Small intestine (tissue), 7 donors: Measurements from ENCODE around the gene ATN1. TPM values are rescaled to one million over a fixed set of nuclear protein-coding genes. Genes with fewer than 3 reads are reported as not detected.
A peak's percentile ranks its signal among the peaks of the same experiment; 100 is the strongest.

Experiments used
- DNase-seq, 2 donors: peaks; one replicate each; pipeline versions ENCODE4 v3.0.0 to v3.0.0-alpha.2; 2013
- FAIRE-seq: peaks from 2 replicates; lab custom pipeline; 2012; peaks lifted over from hg19 to GRCh38; lab: Jason Lieb, UNC
- H3K27ac ChIP-seq, 3 donors: one replicate each; pipeline ENCODE4 v1.5.1; 2013; ENCODE audit warnings: low read length in 2 of 3, mild to moderate bottlenecking in 2 of 3, control low read depth in 1 of 3, inconsistent platforms in 1 of 3, low read depth in 1 of 3, moderate library complexity in 1 of 3
- H3K27me3 ChIP-seq, 3 donors: one replicate each; pipeline ENCODE4 v1.6.1; 2013; ENCODE audit warnings: low read length in 3 of 3, inconsistent platforms in 1 of 3; ENCODE audit not compliant: control insufficient read depth in 3 of 3, insufficient read depth in 3 of 3
- H3K36me3 ChIP-seq, 3 donors: one replicate each; pipeline ENCODE4 v1.6.1; 2013; ENCODE audit warnings: low read length in 3 of 3, inconsistent platforms in 1 of 3, low read depth in 1 of 3, mild to moderate bottlenecking in 1 of 3, moderate library complexity in 1 of 3; ENCODE audit not compliant: control insufficient read depth in 3 of 3, insufficient read depth in 2 of 3
- H3K4me1 ChIP-seq, 3 donors: one replicate each; pipeline ENCODE4 v1.6.1; 2013; ENCODE audit warnings: low read length in 2 of 3, inconsistent platforms in 1 of 3, low read depth in 1 of 3, mild to moderate bottlenecking in 1 of 3, moderate library complexity in 1 of 3; ENCODE audit not compliant: control insufficient read depth in 3 of 3, insufficient read depth in 2 of 3
- H3K4me3 ChIP-seq, 3 donors: one replicate each; pipeline ENCODE4 v1.5.1; 2013; ENCODE audit warnings: low read length in 3 of 3, control low read depth in 1 of 3, inconsistent platforms in 1 of 3, low read depth in 1 of 3, mild to moderate bottlenecking in 1 of 3, moderate library complexity in 1 of 3
- H3K9me3 ChIP-seq, 2 donors: one replicate each; pipeline ENCODE4 v1.6.1; 2013; ENCODE audit warnings: low read depth in 1 of 2, low read length in 1 of 2; ENCODE audit not compliant: control insufficient read depth in 2 of 2, insufficient read depth in 1 of 2
- WGBS, 3 donors: extraction: QIAGEN DNeasy Blood & Tissue Kit; methylation state at CpG; one replicate each; pipeline ENCODE4 v1.1.7; 2013; 5-methylcytosine and 5-hydroxymethylcytosine counted together
- polyA plus RNA-seq, 4 donors: library from polyadenylated mRNA; stranded (reverse) in 3 of 4; unstranded in 1 of 4; fragments of 200-250 nt in 3 of 4; fragments of 120-200 nt in 1 of 4; gene quantifications; one replicate each; pipeline versions ENCODE4 v1.2.1 to v1.2.3, GENCODE V29; 2013
- donor health status: healthy with polysubstance abuse.
- donor health status: control.
- donor health status: control.
- donor health status: Bipolar disorder and iron deficiency.
- donor health status: healthy.

Gene ATN1
- polyA plus RNA-seq, 4 donors = 34.0 to 63.3 (median 46.2) TPM

DNA sequence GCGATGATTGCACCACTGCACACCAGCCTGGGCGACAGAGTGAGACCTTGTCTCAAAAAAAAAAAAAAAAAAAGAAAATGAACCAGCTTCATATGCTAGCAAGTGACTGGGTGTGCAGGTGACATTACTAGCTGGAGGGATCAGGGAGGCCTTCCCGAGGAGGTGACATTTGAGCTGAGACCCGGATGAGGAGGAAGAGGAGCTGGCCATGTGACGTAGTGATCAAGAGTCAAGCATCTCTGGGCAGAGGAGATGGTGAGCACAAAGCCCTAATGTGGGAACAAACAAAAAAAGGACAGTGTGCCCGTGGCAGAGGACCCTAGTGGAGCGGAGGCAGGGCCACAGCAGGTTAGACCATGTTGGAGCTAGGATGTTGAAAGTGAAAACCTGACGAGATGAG, 19.9 kb downstream of the ATN1 start:
- no peaks in the 10 kb centered on the region for H3K27me3 ChIP-seq
- no peak overlapping the region for H3K4me3 ChIP-seq
- no peak for FAIRE-seq
- peaks cover 4 to 23% (median 5%) of the 10 kb centered on the region in 3 donors for H3K4me1 ChIP-seq
- H3K36me3 ChIP-seq = peaks cover 0 to 27% (median 0%) of the 10 kb centered on the region in 3 donors
- H3K9me3 ChIP-seq = no peaks in the 10 kb centered on the region
- 83 to 87% (median 85%) methylated on average over 8 of the region's 8 CpGs for WGBS, 3 donors
- no peak for DNase-seq
- no peak overlapping the region for H3K27ac ChIP-seq

DNA sequence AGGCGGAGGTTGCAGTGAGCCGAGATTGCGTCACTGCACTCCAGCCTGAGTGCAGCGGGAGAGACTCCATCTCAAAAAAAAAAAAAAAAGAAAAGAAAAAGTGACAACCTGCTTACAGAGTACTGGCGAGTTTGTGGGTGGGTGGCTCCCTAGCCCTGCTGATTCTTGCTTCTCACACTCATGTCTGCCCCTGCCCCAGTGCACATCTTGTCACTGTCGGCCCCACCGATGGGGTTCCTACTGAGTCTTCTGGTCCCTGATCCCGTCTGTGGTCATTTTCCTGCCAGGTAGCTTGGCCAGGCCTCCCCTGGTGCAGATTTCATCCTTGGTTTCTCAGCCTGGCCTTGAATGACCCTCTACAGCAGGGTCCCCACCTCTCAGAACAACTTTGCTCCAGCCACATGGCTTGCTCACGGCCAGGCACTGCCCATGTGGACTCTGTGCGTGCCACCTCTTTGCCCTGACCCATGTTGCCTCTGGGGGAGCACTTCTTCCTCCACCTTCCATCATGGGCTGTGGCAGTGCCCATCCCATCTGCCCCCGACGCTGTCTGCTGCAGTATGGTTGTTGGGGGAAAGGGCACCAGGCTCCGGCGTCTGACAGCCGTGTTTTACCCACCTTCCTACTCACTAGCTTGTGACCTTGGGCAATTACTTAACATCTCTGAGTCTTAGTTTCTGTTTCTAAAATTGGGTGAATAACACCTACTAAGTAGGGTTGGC, 21.3 kb downstream of the ATN1 start:
- Histone ChIP-seq H3K36me3 (peaks cover 0 to 41% (median 0%) of the 10 kb centered on the region in 3 donors), H3K27me3 (no peaks in the 10 kb centered on the region), H3K9me3 (no peaks in the 10 kb centered on the region), H3K27ac (peak overlapping the region in 2 of 3 donors; percentile 39 to 78), H3K4me1 (peaks cover 4 to 20% (median 5%) of the 10 kb centered on the region in 3 donors), H3K4me3 (no peak overlapping the region)
- FAIRE-seq (no peak), DNase-seq (no peak)
- 66 to 73% (median 71%) methylated on average over 14 to 15 of the region's 15 CpGs for WGBS, 3 donors

DNA sequence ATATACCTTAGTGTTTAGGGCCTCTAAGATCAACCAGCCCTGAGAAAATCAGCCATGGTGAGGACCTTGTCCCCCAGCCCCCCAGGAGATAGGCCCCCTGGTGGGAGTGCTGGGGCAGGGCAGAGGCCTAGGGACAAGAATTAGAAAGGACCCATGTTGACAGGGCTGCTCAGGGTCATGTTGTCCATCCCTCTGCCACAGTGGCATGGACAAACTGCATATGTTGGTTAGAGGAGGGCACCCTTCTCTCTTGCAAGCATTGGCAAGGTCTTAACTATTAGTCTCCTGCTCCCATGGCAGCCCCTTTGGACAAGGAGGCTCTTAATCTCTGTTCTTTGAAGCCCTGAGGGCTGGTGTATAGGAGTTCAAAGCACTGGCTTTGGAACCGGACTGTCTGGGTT, 22.6 kb downstream of the ATN1 start:
- Histone ChIP-seq H3K4me1 (peaks cover 1 to 10% (median 3%) of the 10 kb centered on the region in 3 donors), H3K4me3 (peak overlapping the region in 1 of 3 donors; percentile 66), H3K36me3 (peaks cover 0 to 52% (median 0%) of the 10 kb centered on the region in 3 donors), H3K9me3 (no peaks in the 10 kb centered on the region), H3K27ac (peak overlapping the region in 2 of 3 donors; percentile 22 to 87), H3K27me3 (no peaks in the 10 kb centered on the region)
- WGBS, 3 donors = 61 to 79% (median 75%) methylated on average over 1 of the region's 1 CpG
- no peak for FAIRE-seq
- DNase-seq = no peak

DNA sequence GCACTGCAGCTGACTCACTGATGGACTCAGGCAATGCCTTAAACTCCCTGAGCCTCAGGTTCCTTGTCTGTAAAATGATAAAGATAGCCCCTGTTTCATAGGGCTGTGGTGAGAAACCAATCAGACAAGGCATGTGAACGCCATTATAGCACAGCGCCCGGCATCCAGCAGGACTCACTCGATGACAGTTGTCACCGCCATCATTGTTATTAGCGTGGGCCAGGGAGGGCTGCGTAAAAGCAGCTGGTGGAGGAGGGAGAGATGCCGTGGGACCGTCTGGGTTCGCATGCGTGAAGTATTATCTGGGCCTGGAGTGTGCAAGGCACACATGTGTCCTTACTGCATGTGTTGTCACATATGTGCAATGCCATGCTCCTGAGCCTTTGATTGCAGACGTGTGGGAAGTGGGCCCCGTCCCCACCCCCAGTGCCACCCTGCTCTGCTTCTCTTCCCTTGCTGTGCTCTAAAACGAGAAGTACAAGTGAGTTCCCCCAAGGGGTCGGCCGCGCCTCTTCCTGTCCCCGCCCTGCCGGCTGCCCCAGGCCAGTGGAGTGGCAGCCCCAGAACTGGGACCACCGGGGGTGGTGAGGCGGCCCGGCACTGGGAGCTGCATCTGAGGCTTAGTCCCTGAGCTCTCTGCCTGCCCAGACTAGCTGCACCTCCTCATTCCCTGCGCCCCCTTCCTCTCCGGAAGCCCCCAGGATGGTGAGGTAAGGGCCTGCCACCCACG, 23.2 kb downstream of the ATN1 start, which contains the start of gene PTPN6:
Gene PTPN6 (plus strand): TSS at position 546 of the 730 bp plus-strand sequence. CDS start 157 bp downstream, at position 703.
- Histone ChIP-seq H3K36me3 (peaks cover 0 to 52% (median 3%) of the 10 kb centered on the region in 3 donors), H3K4me3 (peak within 1 kb of the TSS; percentile 34 to 66 (median 64)), H3K9me3 (no peaks in the 10 kb centered on the region), H3K27me3 (no peaks in the 10 kb centered on the region), H3K4me1 (peaks cover 0 to 5% (median 0%) of the 10 kb centered on the region in 3 donors), H3K27ac (peak within 1 kb of the TSS in 2 of 3 donors; percentile 75 to 87)
- peak in 1 of 2 donors; percentile 40 for DNase-seq
- 64 to 76% (median 65%) methylated on average over 25 of the region's 25 CpGs for WGBS, 3 donors
- no peak for FAIRE-seq

DNA sequence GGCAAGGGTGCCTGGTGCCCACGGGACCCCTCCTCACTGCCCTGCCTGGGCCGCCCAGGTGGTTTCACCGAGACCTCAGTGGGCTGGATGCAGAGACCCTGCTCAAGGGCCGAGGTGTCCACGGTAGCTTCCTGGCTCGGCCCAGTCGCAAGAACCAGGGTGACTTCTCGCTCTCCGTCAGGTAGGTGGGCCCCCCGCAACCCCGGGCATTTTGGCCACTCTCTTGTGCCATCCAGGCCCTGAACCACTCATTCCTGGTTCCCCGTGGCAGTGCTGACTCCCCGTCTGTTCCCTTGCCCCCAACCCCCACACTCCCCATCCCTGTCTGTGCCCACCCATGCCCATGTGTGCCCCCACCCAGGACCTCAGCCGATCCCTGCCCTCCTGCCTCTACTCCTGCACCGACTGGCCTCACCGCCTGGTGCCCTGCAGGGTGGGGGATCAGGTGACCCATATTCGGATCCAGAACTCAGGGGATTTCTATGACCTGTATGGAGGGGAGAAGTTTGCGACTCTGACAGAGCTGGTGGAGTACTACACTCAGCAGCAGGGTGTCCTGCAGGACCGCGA, 23.9 kb downstream of the ATN1 start:
- Histone ChIP-seq H3K27me3 (no peaks in the 10 kb centered on the region), H3K4me3 (peak overlapping the region; percentile 34 to 66 (median 64)), H3K36me3 (peaks cover 0 to 58% (median 4%) of the 10 kb centered on the region in 3 donors), H3K4me1 (peaks cover 0 to 3% (median 0%) of the 10 kb centered on the region in 3 donors), H3K27ac (peak overlapping the region in 2 of 3 donors; percentile 75 to 87), H3K9me3 (no peaks in the 10 kb centered on the region)
- 62 to 72% (median 71%) methylated on average over 19 to 20 of the region's 20 CpGs for WGBS, 3 donors
- DNase-seq (no peak), FAIRE-seq (no peak)

DNA sequence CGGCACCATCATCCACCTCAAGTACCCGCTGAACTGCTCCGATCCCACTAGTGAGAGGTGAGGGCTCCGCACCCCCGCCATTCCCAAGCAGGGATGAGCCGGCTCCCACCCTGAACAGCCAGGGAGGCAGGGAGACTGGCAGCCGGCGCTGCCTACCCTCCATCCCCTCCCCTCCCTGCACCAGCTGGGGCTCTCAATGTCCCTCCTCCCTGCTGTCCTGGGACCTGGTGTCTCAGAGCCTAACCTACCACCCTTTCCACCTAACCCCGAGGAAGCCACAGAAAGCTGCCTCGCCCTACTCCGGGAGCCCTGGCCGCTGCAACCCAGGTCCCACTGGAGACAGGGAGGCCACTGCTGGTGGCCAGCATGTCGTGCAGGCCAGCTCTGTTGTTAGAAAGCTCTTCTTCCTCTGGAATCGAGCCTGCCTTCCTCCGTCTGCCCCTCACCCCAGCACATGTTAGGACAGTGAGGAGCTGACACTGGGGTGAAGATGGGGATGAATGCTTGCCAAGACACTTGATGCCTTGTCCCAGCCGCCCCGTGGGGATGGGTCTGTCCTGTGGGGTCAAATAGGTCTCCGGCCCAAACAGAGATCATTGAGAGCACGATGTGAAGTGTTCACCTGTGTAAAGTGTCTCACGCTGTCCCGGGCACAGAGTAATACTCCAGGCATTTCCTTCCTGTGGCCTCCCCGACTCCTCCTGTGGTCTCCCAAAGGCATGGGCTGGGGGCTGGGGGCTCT, 24.5 kb downstream of the ATN1 start:
- DNase-seq = no peak
- H3K4me1 ChIP-seq = peaks cover 0 to 3% (median 0%) of the 10 kb centered on the region in 3 donors
- peaks cover 0 to 64% (median 4%) of the 10 kb centered on the region in 3 donors for H3K36me3 ChIP-seq
- 60 to 81% (median 68%) methylated on average over 22 of the region's 22 CpGs for WGBS, 3 donors
- no peaks in the 10 kb centered on the region for H3K9me3 ChIP-seq
- FAIRE-seq = no peak
- peak overlapping the region; percentile 34 to 66 (median 64) for H3K4me3 ChIP-seq
- H3K27ac ChIP-seq = peak overlapping the region in 2 of 3 donors; percentile 75 to 87
- no peaks in the 10 kb centered on the region for H3K27me3 ChIP-seq

DNA sequence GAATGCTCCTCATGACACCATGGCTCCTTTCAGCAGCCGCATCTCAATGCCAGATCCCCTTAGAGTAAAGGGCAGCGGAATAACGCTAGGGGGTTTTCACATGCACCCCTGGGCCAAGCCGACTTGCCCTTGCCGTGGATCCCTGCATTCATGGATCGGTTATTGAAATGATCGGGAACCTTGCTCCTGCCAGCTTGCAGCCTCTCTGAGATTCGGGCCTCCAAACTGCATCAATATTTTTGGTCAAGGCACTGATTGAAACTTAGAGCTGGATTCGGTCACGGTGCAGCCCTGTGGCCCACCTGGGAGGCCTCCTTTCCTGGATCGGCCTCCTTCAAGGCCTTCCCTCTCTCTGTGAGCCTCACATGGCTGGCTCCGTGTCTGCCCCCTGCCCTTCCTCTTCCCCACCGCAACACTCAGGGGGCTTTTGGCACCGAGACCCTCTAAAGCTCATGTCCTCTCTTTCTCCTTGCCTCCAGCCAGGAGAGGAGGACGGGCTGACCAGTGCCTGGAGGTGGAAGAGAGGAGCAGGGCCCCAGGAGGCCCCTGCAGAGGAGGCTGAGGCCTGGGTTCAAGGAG, 25.2 kb downstream of the ATN1 start:
- H3K36me3 ChIP-seq = peaks cover 0 to 66% (median 4%) of the 10 kb centered on the region in 3 donors
- 65 to 91% (median 70%) methylated on average over 15 of the region's 15 CpGs for WGBS, 3 donors
- H3K27ac ChIP-seq = peak overlapping the region; percentile 44 to 87 (median 65)
- FAIRE-seq (no peak), DNase-seq (no peak)
- H3K27me3 ChIP-seq = no peaks in the 10 kb centered on the region
- peaks cover 0 to 3% (median 0%) of the 10 kb centered on the region in 3 donors for H3K4me1 ChIP-seq
- no peaks in the 10 kb centered on the region for H3K9me3 ChIP-seq
- H3K4me3 ChIP-seq = peak overlapping the region; percentile 34 to 66 (median 64)
